HG03060 (cell line): Measurements from ENCODE around the gene NDUFB8.

ENCODE experiments used
- ATAC-seq: cut with Tn5 transposase; IDR thresholded peaks from one replicate; pipeline ENCODE4 v1.9.1; 2021; ENCODE audit warnings: low read depth, moderate number of reproducible peaks; ENCODE audit not compliant: unreplicated experiment

Gene NDUFB8

DNA sequence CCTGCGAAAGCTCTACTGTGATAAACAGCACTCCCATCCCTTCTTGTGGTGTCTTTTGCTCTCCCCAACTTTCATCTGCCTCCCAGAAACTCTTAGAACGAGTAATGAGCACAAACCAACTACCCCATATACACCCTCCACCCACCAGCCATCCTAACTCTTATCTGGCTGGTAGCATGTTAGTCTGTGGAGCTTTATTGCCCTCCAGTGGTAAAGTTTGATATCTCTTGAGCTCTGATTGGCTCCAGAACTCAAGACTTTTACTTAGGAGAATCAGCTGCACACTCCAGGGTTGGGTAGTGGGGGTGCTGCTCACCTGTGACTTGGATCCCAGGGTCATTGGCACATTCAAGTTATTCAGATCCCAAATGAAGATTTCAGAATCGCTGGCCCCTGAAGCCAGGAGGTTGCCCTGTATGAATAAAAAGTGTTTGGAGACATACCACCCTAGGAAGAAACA, 20.9 kb downstream of the NDUFB8 start:
- ATAC-seq, result no peak

DNA sequence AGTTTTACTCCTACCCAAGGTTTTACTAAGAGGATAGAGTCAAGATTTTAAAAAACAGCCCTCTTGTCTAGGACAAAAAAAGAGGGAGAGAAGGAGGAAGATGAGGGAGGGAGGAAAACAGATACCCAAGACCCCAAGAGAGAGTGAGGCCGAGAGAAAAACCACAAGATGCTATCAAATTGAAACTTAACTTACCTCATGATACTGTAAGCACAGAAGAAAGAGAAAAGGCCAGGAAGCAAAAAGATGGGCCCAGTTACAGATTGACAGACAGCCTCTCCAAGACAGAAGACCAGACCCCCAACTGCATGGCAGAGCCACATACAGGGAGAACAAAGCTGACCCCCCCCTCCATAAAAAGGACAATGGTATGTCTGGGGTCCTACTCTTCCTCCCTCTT, 21.4 kb downstream of the NDUFB8 start:
- ATAC-seq, result no peak

DNA sequence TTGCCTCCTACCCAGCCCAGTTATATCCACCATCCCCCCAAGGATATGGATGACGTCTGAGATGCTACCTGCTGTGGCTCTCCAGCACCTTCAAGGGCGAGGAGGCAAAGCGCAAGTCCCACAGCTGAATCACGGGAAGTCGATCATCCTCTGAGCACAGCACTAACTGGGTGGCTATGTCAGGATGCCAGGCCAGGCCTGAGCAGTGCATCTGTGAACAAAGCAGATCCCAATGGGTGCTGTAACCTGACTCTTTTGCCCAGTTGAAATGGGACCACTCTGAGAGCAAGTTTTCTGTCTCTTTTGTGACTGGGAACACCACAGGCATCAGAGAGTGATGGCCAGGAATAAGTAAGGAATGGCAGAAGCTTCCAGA, 22.3 kb downstream of the NDUFB8 start:
- no peak for ATAC-seq

DNA sequence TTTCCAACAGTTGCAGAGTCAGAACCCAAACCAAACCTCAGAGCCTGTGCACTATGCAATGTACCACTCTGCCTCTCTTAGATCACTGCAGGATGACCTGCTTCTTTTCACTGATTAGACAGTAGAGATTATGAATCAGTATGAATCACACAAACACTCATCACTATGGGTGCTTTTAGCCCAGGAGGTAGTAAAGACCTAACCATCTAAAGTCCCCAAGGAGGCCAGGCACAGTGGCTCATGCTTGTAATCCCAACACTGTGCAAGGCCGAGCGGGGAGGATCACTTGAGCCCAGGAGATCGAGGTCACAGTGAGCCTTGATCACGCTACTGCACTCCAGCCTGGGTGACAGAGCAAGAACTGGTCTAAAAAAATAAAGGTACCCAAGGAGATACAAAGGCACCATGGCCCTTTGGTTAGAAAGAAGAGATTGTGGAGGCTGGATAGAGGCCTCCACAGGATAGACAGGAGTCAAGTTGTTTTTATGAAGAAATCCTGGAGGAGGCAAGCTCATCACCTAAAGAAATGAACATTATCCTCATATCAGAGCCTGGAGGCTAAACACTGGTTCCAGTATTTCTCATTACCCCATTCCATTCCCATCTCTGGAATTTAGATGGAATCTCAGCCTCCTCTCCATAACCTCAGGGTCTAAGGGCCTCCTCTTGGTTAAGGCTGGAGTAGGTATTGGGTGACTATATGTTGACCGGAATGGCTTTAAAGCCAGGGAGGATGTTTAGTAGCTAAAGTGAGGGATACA, 22.9 kb downstream of the NDUFB8 start:
- no peak for ATAC-seq

DNA sequence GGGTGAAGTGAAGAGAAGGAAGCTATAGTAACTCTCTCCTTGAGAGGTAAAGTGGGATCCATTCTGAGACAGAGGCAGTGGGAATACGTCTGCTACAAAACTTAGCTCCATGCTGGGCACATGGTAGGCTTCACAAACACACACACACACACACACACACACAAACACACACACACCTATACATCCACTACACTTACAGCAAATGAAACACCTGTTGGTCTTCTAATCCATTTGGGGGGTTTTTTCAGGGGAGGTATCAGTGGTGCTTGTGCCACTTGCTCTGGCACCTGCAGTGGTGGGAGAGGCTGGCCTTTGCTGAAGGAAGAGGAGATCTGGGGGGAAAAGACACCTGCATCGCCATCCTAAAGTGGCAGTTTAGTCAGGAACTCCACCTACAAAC, 24.5 kb downstream of the NDUFB8 start:
- ATAC-seq, result no peak

DNA sequence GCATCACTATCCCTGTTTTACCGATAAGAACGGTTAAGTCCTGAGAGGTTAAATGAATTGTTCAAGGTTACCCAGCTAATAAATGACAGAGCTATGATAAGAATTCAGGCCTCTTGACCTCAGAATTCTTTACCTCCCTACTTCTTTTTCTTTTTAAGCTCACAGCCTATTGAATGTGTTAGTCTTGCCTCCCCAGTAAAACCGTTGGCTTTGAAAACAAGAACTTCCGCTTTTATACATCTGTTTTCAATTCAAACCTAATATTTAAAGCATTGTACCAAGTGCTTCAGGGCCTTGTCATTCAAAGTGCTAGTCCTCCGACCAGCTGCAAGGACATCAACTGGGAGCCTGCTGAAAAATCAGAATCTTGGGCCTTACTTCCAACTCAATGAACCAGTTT, 25.6 kb downstream of the NDUFB8 start:
- ATAC-seq, result no peak

DNA sequence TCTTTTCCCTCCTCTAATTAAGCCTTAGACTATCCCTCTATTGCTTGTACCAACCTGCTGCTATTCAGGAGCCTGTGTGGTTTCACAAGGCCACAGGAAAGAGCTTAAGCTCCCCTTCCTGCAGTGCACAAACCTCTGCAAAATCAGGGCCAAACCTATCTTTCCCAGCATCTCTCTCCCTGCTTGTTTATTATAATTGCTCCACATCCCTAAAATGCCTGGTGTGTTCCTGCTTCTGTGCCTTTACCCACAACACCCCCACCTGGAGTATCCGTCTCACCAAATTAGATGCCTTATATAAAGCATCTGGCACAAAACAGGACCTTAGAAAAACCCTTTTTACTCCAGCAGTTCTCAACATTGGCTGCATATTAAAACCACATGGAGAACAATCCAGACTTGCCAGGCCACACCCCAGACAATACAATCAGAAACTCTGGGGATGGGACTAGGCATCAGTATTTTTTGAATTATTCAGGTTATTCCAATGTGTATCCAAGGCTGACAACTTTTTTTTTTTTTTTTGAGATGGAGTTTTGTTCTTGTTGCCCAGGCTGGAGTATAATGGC, 26.7 kb downstream of the NDUFB8 start:
- no peak for ATAC-seq

DNA sequence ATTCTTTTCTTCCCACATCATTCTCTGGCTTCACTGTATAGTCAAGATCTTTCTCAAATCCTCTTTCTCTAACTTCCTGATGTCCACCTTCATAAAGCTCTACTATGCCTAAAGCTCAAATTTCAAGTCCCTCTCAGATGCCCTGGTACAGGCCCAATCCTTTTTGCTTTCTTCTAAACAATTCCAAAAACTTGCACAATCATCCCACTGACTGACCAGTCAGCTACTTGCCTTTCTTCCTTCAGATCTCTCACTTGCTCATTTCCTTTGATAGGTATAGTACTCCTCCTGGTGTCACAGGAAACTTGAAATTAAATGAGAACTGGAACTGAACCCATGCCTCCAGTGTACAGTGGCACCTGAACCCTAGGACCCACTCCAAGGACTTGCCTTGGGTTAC, 28.2 kb downstream of the NDUFB8 start:
- ATAC-seq, result no peak

DNA sequence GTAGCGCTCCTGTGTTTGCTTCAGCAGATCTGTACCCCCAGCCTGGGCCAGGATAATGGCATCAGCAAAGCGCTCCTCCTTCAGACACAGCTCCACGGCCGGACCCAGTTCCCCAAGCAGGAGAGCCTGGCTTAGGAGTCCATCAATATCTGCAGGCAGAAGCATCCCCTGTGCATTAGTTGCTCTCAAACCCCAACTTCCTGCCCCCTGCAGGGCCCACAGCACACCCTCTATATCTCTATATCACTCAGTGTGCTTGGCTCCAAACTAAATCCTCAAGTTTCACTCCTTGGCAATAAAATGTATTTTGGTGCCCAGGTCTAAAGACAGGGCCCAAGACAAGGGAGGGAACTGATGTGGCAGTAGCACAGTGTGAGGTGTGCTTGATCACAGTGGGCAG, 31.6 kb downstream of the NDUFB8 start:
- no peak for ATAC-seq

DNA sequence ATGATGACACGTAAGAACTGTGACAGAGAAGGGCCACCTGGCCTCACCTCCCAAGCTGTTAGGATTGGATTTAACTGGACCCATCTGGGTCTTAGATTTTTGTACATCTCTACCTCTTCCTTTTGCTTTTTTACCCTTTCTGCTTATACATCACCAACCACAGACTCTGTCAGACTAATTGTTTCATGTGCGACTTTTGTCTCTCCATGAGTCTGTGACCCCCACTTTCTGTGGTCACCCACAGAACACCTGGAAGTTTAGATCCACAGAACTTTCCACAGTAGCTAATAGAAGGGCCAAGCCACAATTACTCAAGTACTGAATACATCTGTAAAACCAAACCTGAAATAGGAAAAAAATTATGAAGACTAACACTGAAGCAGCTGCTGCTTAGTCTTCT, 33.1 kb downstream of the NDUFB8 start:
- ATAC-seq, result no peak

DNA sequence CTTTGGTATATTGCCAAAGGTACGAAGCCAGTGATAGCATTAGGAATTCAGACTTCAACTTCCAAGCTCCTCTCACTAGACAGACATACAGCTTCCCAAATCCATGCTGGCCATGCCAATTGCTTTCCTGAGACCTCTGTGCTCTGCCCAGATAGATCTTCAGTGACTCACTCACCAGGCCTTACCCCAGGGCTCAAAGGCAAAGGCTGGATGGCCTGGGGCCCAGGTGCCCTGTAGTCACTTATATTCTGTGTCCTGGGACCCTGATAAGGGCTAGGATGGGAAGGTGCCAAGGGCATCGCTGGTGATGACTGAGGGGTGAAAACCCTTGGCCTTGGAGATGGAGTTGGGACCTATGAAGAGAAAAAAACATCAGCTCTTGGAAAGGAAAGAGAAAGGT, 39.1 kb downstream of the NDUFB8 start:
- no peak for ATAC-seq

DNA sequence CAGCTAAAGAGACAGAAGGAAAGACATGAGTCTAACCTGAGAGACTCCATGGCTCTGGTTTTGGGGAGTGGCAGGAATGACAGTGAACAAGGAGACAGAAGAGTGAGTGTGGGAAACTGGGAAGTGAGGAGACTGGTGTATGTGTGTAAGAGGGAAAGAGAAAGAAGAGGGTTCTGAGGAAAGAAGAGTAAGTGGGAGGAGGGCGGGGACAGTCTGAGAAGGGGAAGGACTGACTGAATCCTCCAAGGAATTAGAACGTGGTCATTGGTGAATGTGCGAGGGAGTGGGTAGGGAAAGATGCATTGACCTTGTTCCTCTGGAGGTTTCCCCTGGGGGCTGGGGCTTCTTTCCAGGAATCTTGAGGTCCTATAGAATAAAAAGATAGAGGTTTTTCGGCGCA, 40.3 kb downstream of the NDUFB8 start:
- ATAC-seq, result no peak

DNA sequence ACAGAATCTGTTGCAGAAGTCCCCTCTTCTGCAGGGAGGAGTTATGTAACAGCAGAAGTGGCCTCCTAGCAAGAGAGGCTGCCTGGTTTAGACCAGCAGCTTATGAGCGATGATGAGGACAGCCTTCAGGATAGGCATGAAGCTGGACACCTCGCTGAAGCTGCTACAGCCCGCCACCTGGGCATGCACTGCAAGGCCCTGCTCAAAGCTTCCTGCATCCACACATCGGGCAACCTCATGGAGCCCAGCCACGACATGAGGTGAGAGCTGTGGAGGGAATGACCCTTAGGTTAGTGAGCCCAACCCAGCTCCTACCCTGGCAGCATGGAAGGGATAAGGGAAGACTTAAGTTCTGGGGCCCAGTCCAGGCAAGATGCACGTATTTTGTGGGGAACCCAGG, 42.1 kb downstream of the NDUFB8 start:
- ATAC-seq, result no peak

DNA sequence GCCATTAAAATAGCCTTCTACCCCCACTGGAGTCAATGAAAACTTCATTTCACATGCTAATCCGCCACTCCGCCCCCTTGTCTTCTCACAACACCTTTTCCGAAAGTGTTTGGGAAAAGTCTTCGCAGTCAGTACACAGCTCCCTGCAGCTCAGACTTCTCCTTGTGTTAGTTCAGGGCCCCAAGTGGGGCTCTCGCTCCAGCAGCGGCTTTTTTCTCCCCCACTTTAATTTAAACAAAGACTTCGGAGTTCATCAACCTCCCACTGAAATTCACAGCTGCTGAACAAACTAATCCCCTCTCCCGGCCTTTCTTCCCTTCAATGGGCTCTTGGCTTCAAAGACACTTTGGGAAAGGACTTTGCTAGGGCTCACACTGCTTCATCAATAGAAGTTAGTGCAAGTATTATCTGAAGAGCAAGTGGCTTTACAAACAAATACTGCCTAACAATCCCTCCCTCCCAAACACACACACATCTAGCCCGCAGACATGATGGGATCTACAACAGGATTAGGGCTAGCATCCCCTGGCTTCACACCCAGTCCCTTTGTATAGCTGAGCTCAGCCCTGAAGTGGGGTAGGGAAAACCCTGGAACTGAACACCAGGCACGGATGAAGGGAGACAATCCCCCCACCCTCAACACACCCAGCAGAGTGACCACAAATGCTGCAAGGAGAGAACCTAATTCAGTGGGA, 43.7 kb downstream of the NDUFB8 start:
- ATAC-seq, result no peak

DNA sequence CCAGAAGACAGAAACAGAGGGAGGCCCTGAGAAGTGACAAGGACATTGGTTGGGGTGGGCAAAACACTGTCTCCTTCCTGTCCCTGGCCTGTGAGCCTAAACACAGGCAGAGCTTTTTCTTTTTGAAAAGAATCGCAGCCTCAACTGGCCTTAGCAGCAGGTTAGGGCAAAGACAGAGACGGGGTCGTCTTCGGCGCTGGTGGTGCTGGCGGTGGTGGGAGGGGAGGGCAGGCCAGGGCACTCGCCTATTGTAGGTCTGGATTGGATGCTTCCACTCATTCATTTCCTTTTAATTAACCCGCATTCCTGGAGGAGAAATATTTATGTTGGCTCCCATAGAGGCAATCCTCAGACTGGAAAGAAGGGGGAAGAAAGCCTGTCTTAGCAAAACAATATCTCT, 44.3 kb downstream of the NDUFB8 start:
- no peak for ATAC-seq

DNA sequence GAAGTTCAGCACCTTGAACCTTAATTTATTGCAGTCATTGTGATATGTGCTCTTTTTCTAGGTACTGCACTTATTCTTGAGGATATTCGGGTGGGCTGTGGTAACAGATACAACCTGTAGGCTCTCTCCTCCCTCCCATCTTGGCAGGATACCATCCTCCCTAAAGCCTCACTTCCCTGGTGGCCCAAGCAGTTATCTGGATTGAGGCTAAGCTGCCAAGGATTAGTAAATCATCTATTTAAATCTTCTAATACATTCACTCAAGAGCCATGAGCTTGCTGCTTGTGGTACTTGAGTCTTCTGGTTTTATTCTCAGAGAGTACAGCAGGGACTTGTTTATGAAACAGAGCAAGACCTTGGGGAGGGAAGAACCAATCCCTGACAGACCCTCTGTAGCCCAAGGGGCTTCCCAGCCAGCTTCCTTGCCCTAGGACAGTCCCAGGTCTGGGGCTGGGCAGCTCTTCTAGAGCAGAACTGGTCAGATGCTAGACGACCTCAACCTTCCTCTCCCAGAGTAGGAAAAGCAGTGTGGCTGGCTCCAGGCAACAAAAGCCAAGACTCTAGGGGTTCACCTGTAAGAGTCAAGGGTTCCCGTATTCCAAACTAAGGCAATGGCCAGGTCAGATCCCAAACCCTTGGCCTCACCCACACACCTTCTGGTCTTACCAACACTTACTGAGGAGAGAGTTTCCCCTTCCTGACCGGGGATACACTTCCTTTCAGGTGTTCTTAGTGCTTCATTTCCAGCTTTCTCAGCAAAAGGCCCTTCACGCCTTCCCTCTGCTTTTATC, 45.6 kb downstream of the NDUFB8 start:
- no peak for ATAC-seq

DNA sequence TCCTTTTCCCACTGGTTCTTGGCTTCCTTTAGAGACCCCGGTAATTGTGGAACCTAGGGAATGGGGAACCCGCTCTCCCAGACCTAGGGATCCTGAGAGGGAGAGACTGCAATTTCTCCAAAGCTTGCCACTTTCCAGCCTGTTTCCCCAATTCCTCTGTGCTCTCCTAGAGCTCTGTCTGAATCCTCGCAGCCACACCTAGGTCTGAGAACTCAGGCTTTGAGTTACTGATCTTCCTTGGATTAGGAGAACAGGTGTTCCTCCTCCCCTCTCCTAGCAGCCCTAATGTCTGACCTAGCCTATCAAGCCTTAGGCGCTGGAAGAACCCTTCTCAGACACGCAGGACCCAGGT, 46.9 kb downstream of the NDUFB8 start:
- ATAC-seq, result no peak

DNA sequence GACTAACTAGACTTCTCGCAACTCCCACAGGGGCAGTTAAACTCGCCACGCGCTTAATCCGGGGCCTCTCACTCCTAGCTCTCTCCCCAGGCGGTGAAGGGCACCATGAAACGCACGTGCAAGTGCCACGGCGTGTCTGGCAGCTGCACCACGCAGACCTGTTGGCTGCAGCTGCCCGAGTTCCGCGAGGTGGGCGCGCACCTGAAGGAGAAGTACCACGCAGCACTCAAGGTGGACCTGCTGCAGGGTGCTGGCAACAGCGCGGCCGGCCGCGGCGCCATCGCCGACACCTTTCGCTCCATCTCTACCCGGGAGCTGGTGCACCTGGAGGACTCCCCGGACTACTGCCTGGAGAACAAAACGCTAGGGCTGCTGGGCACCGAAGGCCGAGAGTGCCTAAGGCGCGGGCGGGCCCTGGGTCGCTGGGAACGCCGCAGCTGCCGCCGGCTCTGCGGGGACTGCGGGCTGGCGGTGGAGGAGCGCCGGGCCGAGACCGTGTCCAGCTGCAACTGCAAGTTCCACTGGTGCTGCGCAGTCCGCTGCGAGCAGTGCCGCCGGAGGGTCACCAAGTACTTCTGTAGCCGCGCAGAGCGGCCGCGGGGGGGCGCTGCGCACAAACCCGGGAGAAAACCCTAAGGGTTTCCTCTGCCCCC, 47.4 kb downstream of the NDUFB8 start:
- ATAC-seq, result no peak

DNA sequence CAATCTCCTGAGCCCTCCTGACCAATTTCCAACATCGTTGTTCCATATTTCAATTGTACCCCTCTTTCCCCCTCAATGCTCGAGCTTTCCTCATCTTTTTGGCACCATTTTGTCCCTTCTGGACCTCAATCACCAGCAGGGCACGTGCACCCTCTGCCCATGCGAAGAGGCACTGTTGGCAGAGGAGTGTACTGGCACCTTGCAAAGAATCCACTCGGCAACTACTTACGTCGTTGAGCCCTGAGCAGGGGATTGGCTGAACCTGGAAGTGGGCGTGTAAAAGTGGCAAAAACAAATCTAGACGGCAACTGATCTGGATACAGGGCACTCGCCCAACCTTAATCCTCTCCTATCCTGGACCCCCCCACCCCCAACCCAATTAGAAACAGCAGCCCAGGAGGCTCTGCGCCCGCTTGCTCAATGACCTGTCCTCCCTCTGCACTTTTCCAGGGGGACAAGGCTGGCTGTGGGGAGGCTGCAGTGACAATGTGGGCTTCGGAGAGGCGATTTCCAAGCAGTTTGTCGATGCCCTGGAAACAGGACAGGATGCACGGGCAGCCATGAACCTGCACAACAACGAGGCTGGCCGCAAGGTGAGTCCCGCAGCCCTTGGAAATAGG, 48.1 kb downstream of the NDUFB8 start:
- ATAC-seq, result peak; percentile 92

DNA sequence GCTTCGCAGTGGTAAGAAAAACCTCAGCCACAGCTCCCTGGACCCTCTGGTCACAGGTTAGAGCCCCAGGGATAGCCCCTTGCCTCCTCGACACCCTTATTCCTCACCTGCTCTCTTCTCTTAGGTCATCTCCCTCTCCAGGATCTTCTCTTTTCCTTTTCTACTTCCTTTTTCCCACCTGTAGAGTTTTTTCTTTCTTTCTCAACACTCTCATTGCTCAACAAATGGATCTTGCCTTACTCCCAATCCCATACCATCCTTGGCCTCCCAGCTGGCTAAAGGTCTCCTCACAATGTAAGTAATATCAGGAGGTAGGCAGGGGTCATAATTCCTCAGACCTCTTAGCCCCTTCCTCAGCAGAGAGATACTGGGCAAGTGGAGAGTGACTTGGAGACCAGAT, 49.7 kb downstream of the NDUFB8 start:
- no peak for ATAC-seq
